Measurements from ENCODE around the gene TEDDM1. TPM values are rescaled to one million over a fixed set of nuclear protein-coding genes. Genes with fewer than 3 reads are reported as not detected.

The TEDDM1 gene
- total and polyA plus RNA-seq, 2 donors (not counting 3 experiments of a cell fraction or from before 2014, with no cell fraction given): not detected

DNA sequence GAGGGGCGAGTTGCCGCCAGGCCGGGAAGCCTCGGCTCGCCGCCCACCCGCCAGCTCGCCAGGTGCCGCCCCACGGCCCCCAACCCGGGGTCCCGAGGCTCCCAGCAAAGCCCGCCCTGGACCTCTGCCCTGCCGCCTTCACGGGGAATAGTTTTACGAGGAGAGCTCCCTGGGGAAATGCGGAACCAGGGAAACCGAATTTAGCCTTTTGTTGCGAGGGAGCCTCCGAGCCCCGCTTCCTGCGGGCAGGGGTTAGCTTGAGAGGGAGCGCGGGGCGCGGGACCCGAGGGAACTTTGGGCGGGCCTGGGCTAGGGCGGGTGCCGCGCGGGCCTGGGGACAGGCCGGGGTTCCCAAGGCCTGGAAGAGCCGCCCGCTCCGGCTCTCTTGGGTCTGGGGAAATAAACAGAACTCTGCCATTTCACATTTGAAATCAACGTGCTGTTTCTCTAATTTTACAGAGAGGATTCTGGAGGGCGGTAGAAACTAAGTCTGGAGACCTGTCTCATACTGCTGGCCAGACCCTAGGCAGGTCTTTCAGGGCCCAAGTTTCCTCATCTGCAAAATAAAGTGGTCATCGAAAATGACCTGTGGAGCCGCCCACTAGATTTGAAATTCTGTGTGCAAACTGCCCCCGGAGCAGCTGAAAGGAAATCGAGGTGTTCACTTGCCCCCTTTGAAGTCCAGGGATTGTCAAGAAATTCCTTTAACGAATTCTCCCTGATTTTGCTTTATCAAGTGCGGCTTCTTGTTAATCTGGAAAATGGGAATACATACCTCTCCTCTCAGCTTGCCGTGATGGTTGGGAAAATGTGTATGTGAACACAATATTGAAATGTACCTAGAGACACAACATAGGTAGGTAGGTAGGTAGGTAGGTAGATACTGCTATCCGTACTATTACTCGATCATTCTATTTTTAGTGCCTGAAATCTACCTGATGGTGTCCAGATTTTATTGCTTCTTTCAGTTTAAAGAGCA is 8.1 kb downstream of the TEDDM1 start:
- Histone ChIP-seq H3K4me1 (ENCODE audit: control insufficient read depth, extremely low read depth, insufficient read depth, low read length) (peaks cover 4% of the 10 kb centered on the region), H3K27me3 (ENCODE audit: control insufficient read depth in 2 of 2, insufficient read depth in 2 of 2, low read length in 2 of 2) (no peaks in the 10 kb centered on the region), H3K4me2 (ENCODE audit: insufficient read depth, low read length) (peak overlapping the region; percentile 32), H3K9me1 (replicated peaks; ENCODE audit: control insufficient read depth, extremely low read depth, insufficient read depth, low read length) (no peaks in the 10 kb centered on the region), H4K20me1 (replicated peaks; ENCODE audit: control insufficient read depth, extremely low read depth, insufficient read depth, low read length) (peaks cover 5% of the 10 kb centered on the region), H3K9ac (replicated peaks; ENCODE audit: extremely low read depth, insufficient read depth, low read length) (peak overlapping the region; percentile 92), H3K27ac (ENCODE audit: insufficient read depth, low read depth, low read length) (peak overlapping the region; percentile 81), H3K36me3 (ENCODE audit: control insufficient read depth in 2 of 2, extremely low read depth in 1 of 2, insufficient read depth in 2 of 2, low read length in 2 of 2) (peaks cover 8 to 9% of the 10 kb centered on the region in 2 experiments), H3K79me2 (ENCODE audit: control insufficient read depth, insufficient read depth, low read length) (peaks cover 39% of the 10 kb centered on the region), H3K9me3 (replicated peaks; ENCODE audit: control insufficient read depth, insufficient read depth, low read length) (no peaks in the 10 kb centered on the region), H2AFZ (ENCODE audit: low read depth, low read length) (peak overlapping the region; percentile 85), H3K4me3 (replicated peaks in 1 of 3; ENCODE audit: insufficient read depth in 1 of 3, low read depth in 1 of 3, low read length in 3 of 3) (peak overlapping the region; percentile 49 to 90 (median 70))
- TSS peak; percentile 56 for BruUV-seq (replicated peaks)
- intact Hi-C loops (cut with micrococcal nuclease) (loop anchor here (2.0 to 5.0 kb wide), 3 partner anchors 210 to 1370 kb away; partner anchors contain the start of genes NPL, RGS16 and STX6), dilution Hi-C loops (cut with MboI; ENCODE audit: extremely low pct_ligation_motif_present, low sequenced_read_pairs) (no loop called here)
- DNase-seq (ENCODE audit: low read depth, low spot score) (no peak), FAIRE-seq (peak; percentile 46)
- ChIA-PET CTCF (interaction anchor here (0.6 to 10.7 kb wide), 6 partner anchors 16 to 1263 kb away, joined by 3 to 670 read pairs (median 5); no protein-coding TSS in a partner anchor), POLR2A (interaction anchor here (0.6 to 1.3 kb wide), 8 partner anchors 13 to 1938 kb away, joined by 3 to 16 read pairs (median 4); no protein-coding TSS in a partner anchor)
- TF ChIP-seq, protein P1, sequence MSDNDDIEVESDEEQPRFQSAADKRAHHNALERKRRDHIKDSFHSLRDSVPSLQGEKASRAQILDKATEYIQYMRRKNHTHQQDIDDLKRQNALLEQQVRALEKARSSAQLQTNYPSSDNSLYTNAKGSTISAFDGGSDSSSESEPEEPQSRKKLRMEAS (IDR thresholded peaks at IDR 0.05; ENCODE audit: insufficient read depth, insufficient read length): no peak
- no peak for TF ChIP-seq POLR2A (IDR thresholded peaks at IDR 0.05; ENCODE audit: low read depth, low read length)
- no peak for TF ChIP-seq POLR2AphosphoS5 (IDR thresholded peaks at IDR 0.05; ENCODE audit: insufficient read depth, low read depth, low read length)
- TF ChIP-seq JUN (IDR thresholded peaks at IDR 0.05; ENCODE audit: borderline replicate concordance, insufficient read depth, insufficient read length, low read depth): no peak
- no peak for TF ChIP-seq GATA2 (IDR thresholded peaks at IDR 0.05; ENCODE audit: insufficient read depth, insufficient read length, low read depth, low read length)
- no peak for TF ChIP-seq EZH2 (IDR thresholded peaks at IDR 0.05; ENCODE audit: borderline replicate concordance, low read depth, low read length, severe bottlenecking)
- no peak for TF ChIP-seq FOS (IDR thresholded peaks at IDR 0.05; ENCODE audit: borderline replicate concordance, insufficient read depth, low read length)

Data from endothelial cell of umbilical vein (primary cell).